Activated T-helper 17 cell treated with anti-CD3 and anti-CD28 coated beads, Interleukin-2, amount 50 U/mL, for 72 hours (primary cell): ENCODE results near the gene SLC7A8. TPM values are rescaled to one million over a fixed set of nuclear protein-coding genes. Genes with fewer than 3 reads are reported as not detected.

Source experiments
- ATAC-seq: fragments of 150-1000 bp; cut with Tn5 transposase; replicated peaks from 2 replicates; pipeline ENCODE4 v1.10.0; 2021; ENCODE audit warnings: mild to moderate bottlenecking, moderate library complexity
- H3K27ac Mint-ChIP-seq: one replicate; pipeline ENCODE4 v1.8.0; 2022; ENCODE audit warnings: mixed read lengths
- H3K27me3 Mint-ChIP-seq: one replicate; pipeline ENCODE4 v1.8.0; 2022; ENCODE audit warnings: mixed read lengths
- H3K36me3 Mint-ChIP-seq: one replicate; pipeline ENCODE4 v1.8.0; 2022; ENCODE audit warnings: low read depth, mild to moderate bottlenecking, mixed read lengths
- H3K4me1 Mint-ChIP-seq: one replicate; pipeline ENCODE4 v1.8.0; 2022; ENCODE audit warnings: mixed read lengths
- H3K4me3 Mint-ChIP-seq: one replicate; pipeline ENCODE4 v1.8.0; 2022; ENCODE audit warnings: mild to moderate bottlenecking, mixed read lengths
- H3K9me3 Mint-ChIP-seq: one replicate; pipeline ENCODE4 v1.8.0; 2022; ENCODE audit warnings: mixed read lengths
- total RNA-seq, 2 donors: library from RNA; stranded (reverse); gene quantifications; one replicate each; pipeline ENCODE4 v1.2.3, GENCODE V29; 2022

The SLC7A8 gene
- total RNA-seq, 2 donors from 2014 or later: 0.61 to 0.69 TPM

GRCh38 chr14:23123419-23123818, 60.0 kb downstream of the SLC7A8 start:
- H3K4me1 Mint-ChIP-seq: peaks cover 15% of the 10 kb centered on the region
- H3K27me3 Mint-ChIP-seq: no peaks in the 10 kb centered on the region
- no peaks in the 10 kb centered on the region for H3K36me3 Mint-ChIP-seq
- no peak overlapping the region for H3K4me3 Mint-ChIP-seq
- no peak overlapping the region for H3K27ac Mint-ChIP-seq
- no peaks in the 10 kb centered on the region for H3K9me3 Mint-ChIP-seq
- no peak for ATAC-seq

GRCh38 chr14:23122086-23122485, 61.4 kb downstream of the SLC7A8 start:
- Mint-ChIP-seq H3K4me1 (peaks cover 10% of the 10 kb centered on the region), H3K27me3 (no peaks in the 10 kb centered on the region), H3K27ac (no peak overlapping the region), H3K9me3 (no peaks in the 10 kb centered on the region), H3K36me3 (no peaks in the 10 kb centered on the region), H3K4me3 (no peak overlapping the region)
- no peak for ATAC-seq

- peak; percentile 54 for ATAC-seq
- Mint-ChIP-seq H3K9me3 (no peaks in the 10 kb centered on the region), H3K36me3 (no peaks in the 10 kb centered on the region), H3K4me1 (peaks cover 10% of the 10 kb centered on the region), H3K27ac (peak overlapping the region; percentile 88), H3K4me3 (peak overlapping the region; percentile 52), H3K27me3 (no peaks in the 10 kb centered on the region)
These were observed 62.1 kb downstream of the SLC7A8 start for GRCh38 chr14:23121361-23121771.

- H3K4me3 Mint-ChIP-seq: peak overlapping the region; percentile 52
- peak overlapping the region; percentile 88 for H3K27ac Mint-ChIP-seq
- peaks cover 10% of the 10 kb centered on the region for H3K4me1 Mint-ChIP-seq
- peak; percentile 94 for ATAC-seq
- no peaks in the 10 kb centered on the region for H3K9me3 Mint-ChIP-seq
- no peaks in the 10 kb centered on the region for H3K27me3 Mint-ChIP-seq
- no peaks in the 10 kb centered on the region for H3K36me3 Mint-ChIP-seq
These were observed 62.8 kb downstream of the SLC7A8 start for GRCh38 chr14:23120541-23121251.

- Mint-ChIP-seq H3K4me1 (peaks cover 15% of the 10 kb centered on the region), H3K36me3 (no peaks in the 10 kb centered on the region), H3K9me3 (no peaks in the 10 kb centered on the region), H3K27ac (peak overlapping the region; percentile 88), H3K27me3 (peaks cover 4% of the 10 kb centered on the region), H3K4me3 (peak overlapping the region; percentile 52)
- no peak for ATAC-seq
These were observed 63.8 kb downstream of the SLC7A8 start for GRCh38 chr14:23119363-23120327.

- H3K27ac Mint-ChIP-seq: peak within 1 kb of the TSS; percentile 88
- H3K36me3 Mint-ChIP-seq: no peaks in the 10 kb centered on the region
- ATAC-seq: no peak
- H3K4me3 Mint-ChIP-seq: peak within 1 kb of the TSS; percentile 52
- H3K4me1 Mint-ChIP-seq: peaks cover 15% of the 10 kb centered on the region
- no peaks in the 10 kb centered on the region for H3K9me3 Mint-ChIP-seq
- H3K27me3 Mint-ChIP-seq: peaks cover 6% of the 10 kb centered on the region
These were observed 64.7 kb downstream of the SLC7A8 start, which contains the start of gene CEBPE for GRCh38 chr14:23118506-23119362. CEBPE (minus strand) TSS chr14:23119255; CDS start chr14:23119091, 164 bp downstream.

- no peak overlapping the region for H3K4me3 Mint-ChIP-seq
- peaks cover 15% of the 10 kb centered on the region for H3K4me1 Mint-ChIP-seq
- peaks cover 6% of the 10 kb centered on the region for H3K27me3 Mint-ChIP-seq
- ATAC-seq: no peak
- no peaks in the 10 kb centered on the region for H3K36me3 Mint-ChIP-seq
- no peaks in the 10 kb centered on the region for H3K9me3 Mint-ChIP-seq
- H3K27ac Mint-ChIP-seq: peak overlapping the region; percentile 58
These were observed 66.0 kb downstream of the SLC7A8 start for GRCh38 chr14:23117371-23118020.

GRCh38 chr14:23115918-23116317, 67.5 kb downstream of the SLC7A8 start:
- ATAC-seq: no peak
- Mint-ChIP-seq H3K36me3 (no peaks in the 10 kb centered on the region), H3K9me3 (no peaks in the 10 kb centered on the region), H3K27me3 (peaks cover 6% of the 10 kb centered on the region), H3K4me3 (no peak overlapping the region), H3K4me1 (peaks cover 9% of the 10 kb centered on the region), H3K27ac (no peak overlapping the region)

GRCh38 chr14:23115039-23115731, 68.3 kb downstream of the SLC7A8 start:
- Mint-ChIP-seq H3K36me3 (no peaks in the 10 kb centered on the region), H3K4me1 (peaks cover 5% of the 10 kb centered on the region), H3K27me3 (peaks cover 6% of the 10 kb centered on the region), H3K27ac (peak overlapping the region; percentile 29), H3K9me3 (no peaks in the 10 kb centered on the region), H3K4me3 (no peak overlapping the region)
- ATAC-seq: peak; percentile 64

- Mint-ChIP-seq H3K9me3 (no peaks in the 10 kb centered on the region), H3K4me1 (peaks cover 5% of the 10 kb centered on the region), H3K27me3 (peaks cover 6% of the 10 kb centered on the region), H3K36me3 (no peaks in the 10 kb centered on the region), H3K27ac (peak overlapping the region; percentile 29), H3K4me3 (no peak overlapping the region)
- ATAC-seq: no peak
These were observed 68.8 kb downstream of the SLC7A8 start for GRCh38 chr14:23114669-23115038.

GRCh38 chr14:23114120-23114458, 69.4 kb downstream of the SLC7A8 start:
- H3K4me3 Mint-ChIP-seq: no peak overlapping the region
- H3K9me3 Mint-ChIP-seq: no peaks in the 10 kb centered on the region
- ATAC-seq: no peak
- H3K27me3 Mint-ChIP-seq: peaks cover 6% of the 10 kb centered on the region
- peaks cover 5% of the 10 kb centered on the region for H3K4me1 Mint-ChIP-seq
- no peaks in the 10 kb centered on the region for H3K36me3 Mint-ChIP-seq
- H3K27ac Mint-ChIP-seq: no peak overlapping the region

- H3K27ac Mint-ChIP-seq: no peak overlapping the region
- no peak for ATAC-seq
- peaks cover 5% of the 10 kb centered on the region for H3K4me1 Mint-ChIP-seq
- no peaks in the 10 kb centered on the region for H3K36me3 Mint-ChIP-seq
- peaks cover 6% of the 10 kb centered on the region for H3K27me3 Mint-ChIP-seq
- H3K9me3 Mint-ChIP-seq: no peaks in the 10 kb centered on the region
- H3K4me3 Mint-ChIP-seq: no peak overlapping the region
These were observed 69.9 kb downstream of the SLC7A8 start for GRCh38 chr14:23113431-23114119.
